ENCODE measurements around the gene TPRKB.
"Not testable (repeated sequence)": the region's sequence is repeated elsewhere in the genome, so short reads cannot be mapped to it uniquely, and the experiment has no call there.

Gene TPRKB

DNA sequence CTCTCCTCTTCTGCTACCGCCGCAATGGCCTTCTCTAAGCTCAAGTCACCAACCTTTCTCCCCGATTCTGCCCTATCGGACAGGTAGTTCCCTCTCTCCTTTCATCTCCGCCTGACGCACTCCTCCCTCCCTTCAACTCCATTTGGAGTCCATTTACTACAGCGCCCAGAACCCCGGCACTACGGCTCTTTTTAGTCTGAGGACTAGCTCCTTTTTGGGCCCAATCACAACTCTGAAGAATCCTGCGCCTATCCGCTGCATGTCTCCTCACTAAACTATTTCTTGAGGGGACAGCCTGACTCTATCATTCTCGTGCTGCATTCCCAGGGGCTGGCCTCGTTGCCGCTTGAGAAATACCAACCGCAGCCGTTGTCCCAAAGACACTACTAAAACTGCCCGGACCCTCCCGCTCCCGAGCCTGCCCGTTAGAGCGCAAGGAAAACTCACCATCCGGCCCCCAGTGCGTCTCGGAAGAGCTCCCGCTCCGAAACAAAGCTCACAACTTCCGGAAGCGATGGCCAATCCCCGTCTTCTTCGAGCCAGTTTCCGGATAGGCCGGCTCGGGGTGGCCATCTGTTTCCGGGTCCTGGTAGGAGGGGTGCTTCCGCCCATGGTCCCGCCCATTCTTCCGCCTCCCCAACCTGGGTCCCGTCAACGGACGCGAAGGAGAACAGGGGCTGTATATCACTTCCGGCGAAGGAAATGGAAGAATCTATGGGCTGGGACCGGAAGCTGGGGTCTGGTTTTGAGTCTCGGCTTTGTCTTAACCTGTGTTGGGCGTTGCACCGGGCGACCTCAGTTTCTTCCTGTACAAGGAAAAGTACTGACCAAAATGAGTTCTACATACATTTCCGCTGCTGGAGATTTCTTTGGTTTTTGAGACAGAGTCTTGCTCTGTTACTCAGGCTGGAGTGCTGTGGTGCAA is at the start of gene TPRKB:
TPRKB (minus strand) TSS at position 491 of the 925 bp plus-strand sequence. CDS start 2,776 bp downstream, outside the sequence.
- peak; percentile 78 to 86 for DNase-seq

DNA sequence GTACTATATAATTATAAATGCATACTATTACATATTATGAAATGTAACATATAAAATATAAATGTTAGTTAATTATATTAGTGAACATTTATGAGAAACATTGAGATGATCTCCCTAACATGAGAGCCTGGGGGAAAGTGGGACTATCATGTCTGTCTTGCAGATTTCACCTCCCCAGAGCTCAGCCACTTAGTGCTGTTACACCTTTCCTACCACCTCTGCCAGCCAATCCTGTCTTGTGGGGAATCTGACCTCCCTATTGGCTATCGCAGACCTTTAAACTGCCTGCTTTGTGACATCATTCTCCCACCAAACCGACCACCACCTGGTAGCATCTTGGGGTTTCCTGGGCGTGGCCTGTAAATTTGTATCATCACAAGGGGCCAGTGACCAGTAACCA is 46.7 kb upstream of the TPRKB start, which contains the start of gene C2orf78:
C2orf78 (plus strand) TSS at position 301 of the 400 bp plus-strand sequence. CDS start 127 bp downstream, outside the sequence.
- not testable (repeated sequence) for DNase-seq

GRCh38 chr2:73783402-73783801 is 46.3 kb upstream of the TPRKB start:
- not testable (repeated sequence) for DNase-seq

- DNase-seq, result no peak
These were observed 43.1 kb upstream of the TPRKB start for GRCh38 chr2:73780237-73780582.

DNA sequence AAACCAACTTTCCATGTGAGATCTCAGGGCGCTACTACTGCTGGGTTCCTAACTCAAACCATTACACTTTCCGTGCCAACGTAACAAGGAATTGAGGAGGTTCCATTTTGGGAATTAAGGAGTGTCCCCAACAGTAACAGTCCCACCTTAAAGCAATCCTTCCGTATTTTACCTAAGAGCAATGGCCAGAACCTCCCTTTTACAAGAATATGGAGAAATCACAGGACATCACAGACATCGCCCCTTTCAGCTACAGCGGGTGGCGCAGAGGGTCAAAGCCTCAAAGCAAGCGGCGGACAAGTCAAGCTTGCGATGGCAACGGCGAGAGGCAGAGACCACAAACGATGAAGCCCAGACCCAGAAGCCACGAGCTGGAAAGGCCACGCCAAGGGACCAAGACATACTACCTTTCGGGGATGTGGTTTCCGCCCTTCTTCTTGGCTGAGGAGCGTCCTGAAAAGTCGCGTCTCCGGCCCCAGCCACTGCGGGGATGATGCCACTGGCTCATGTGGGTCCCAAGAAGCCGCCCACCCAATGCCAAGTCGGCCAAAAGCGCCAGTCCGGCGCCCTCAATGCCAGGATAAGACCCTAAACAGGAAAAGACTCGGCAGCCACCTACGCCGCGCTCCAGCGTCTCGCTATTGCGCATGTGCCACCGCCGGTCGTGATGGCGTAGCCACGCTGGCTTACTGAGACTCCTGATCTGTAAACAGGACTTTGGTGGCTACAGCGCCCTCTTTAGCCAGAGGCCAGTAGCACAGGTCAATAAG is 42.5 kb upstream of the TPRKB start, which contains the start of gene DUSP11:
DUSP11 (minus strand) TSS at position 637 of the 770 bp plus-strand sequence; CDS start at position 508, 129 bp downstream.
- peak; percentile 72 to 85 for DNase-seq

DNA sequence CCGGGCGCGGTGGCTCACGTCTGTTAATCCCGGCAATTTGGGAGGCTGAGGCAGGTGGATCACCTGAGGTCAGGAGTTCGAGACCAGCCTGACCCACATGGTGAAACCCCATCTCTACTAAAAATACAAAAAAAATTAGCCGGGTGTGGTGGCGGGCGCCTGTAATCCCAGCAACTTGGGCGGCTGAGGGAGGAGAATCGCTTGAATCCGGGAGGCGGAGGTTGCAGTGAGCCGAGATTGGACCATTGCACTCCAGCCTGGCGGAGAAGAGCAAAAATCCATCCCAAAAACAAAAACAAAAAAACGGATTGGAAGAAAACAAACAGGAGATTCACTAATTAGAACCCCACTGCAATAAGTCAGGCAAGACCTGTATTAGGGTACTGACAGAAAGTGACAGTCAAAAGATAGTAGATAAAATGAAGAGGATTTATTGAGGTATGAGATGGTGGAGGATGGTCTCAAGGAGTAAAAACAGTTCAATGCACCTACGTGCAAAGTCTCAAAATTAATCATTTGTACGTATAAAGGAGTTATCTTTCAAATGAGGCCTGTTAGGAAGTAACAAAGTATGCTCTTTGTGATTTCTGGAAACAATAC is 41.8 kb upstream of the TPRKB start:
- DNase-seq, result not testable (repeated sequence)

- DNase-seq, result no peak
These were observed 39.8 kb upstream of the TPRKB start for GRCh38 chr2:73776869-73777519.

DNA sequence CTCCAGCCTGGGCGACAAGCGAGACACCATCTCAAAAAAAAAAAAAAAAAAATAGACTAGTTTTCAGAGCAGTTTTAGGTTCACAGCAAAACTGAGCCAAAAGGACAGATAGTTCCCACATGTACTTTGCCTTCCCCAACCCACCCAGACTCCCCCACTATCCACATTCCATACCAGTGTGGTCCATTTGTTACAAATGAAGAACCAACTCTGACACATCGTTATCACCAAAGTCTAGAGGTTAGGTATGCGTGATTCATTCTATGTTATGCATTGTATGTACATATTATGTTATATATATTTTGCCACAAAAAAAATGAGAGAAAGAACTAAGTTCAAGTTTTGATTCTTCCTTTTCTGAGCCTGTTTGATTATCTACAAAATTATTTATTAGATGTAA is 39.2 kb upstream of the TPRKB start:
- DNase-seq, result no peak

DNA sequence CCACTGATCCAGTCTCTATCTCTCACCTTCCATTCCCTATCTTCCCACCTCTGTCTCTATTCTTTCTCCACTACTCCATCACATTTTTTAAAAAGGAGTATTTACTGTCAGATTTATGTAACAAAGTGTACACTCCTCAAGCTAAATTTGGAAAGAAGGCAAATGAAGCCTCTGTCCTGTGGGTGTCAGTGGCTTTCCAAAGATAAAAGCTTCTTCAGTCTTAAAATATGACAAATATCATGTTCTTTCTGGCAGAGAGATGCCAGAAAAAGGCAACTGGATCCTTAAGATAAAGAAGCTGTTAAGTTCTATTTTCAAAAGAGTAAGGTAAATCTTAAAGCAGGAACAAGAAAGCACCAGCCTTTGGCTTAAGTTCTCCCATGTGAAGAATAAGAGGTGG is 35.7 kb upstream of the TPRKB start:
- no peak for DNase-seq

DNA sequence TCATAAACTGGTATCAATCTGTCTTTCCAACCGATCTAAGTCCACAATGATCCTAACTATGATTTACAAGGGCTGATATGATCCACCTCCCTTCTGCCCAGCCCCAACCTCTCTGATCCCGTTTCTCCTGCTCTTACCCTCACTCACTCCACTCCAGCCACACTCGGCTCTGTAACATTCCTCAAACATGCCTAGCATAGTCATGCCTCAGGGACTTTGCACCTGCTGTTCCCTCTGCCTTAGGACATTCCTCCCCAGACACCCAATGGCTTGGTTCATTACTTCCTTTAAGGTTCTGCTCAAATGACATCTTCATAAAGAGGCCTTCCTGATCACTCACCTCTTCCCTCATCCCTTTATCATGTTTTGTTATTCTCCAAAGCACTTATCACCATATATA is 33.6 kb upstream of the TPRKB start:
- no peak for DNase-seq

GRCh38 chr2:73766994-73767393 is 29.8 kb upstream of the TPRKB start:
- DNase-seq, result no peak

GRCh38 chr2:73766349-73766748 is 29.2 kb upstream of the TPRKB start:
- no peak for DNase-seq

- no peak for DNase-seq
These were observed 27.8 kb upstream of the TPRKB start for GRCh38 chr2:73764945-73765344.

DNA sequence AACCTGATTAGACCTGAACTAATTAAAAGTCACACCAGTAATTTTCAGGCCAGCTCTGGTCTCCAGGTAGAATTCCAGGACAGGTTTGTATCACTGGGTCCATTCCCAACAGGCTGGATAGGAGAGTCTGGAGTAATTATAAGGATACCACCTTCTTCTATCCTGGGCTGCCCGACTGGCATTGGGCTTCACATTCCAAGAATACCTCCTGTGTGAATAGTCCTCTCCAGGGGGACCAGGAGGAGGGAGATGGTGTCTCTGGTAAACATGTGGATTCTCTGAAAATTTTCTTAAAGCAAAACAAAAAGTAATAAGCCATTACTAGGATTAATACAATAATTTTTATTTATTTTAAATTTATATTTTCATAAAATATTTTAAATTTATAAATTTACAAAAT is 25.4 kb upstream of the TPRKB start:
- no peak for DNase-seq

GRCh38 chr2:73759904-73760303 is 22.8 kb upstream of the TPRKB start:
- no peak for DNase-seq

- no peak for DNase-seq
These were observed 22.2 kb upstream of the TPRKB start for GRCh38 chr2:73759285-73759764.

DNA sequence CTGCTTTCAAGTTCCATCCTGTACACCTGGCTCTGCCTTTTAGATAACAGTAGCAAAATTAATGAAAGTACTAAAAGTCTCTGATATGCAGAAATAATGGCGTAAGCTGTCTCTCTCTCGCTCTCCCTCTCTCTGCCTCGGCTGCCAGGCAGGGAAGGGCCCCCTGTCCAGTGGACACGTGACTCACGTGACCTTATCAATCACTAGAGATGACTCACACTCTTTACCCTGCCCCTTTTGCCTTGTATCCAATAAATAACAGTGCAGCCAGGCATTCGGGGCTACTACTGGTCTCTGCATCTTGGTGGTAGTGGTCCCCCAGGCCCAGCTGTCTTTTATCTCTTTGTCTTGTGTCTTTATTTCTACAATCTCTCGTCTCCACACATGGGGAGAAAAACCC is 17.2 kb upstream of the TPRKB start:
- DNase-seq, result not testable (repeated sequence)

GRCh38 chr2:73749314-73749713 is 12.2 kb upstream of the TPRKB start:
- no peak for DNase-seq

DNA sequence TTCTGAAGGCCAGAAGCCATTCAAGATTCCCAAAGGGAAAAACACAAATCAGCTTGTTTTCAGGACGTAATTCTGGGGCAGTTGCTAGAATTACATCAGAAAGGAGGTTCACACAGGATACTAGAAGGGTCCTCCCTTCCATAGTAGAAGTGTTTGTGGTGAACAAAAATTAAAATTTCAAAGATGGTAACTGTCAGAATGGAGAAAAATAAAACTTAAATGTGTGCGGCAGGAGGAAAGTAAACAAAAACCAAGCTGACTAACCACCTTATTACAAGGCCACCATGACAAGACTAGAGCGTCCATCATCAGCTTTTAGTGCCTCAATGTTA is 9.7 kb upstream of the TPRKB start:
- DNase-seq, result no peak

- DNase-seq, result no peak
These were observed 9.1 kb upstream of the TPRKB start for GRCh38 chr2:73746015-73746876.

- no peak for DNase-seq
These were observed 3.6 kb upstream of the TPRKB start for GRCh38 chr2:73740767-73741166.

DNA sequence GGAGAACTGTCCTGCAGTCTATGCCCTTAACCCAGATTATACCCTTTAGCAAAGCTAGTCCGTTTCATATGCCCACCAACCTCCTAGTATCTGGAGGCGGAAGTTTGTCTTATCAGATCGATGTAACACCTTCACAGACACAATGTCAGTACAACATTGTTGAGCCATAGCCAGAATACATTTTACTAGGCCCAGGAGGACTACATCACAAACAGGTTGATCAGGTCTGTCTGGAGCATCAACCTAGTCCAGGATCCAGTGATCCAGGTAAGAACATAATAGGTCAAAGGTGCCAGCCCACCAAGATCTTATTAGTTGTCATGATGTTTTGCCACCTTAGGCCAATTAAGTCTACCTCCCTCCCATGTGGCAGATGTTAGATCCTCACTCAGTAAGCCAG is 2.0 kb upstream of the TPRKB start:
- DNase-seq, result no peak

Measured in NCI-H187 (cell line).